GM12865 (cell line): ENCODE measurements around the gene CXorf38.

ENCODE experiments used
- DNase-seq: peaks from one replicate; pipeline ENCODE4 v3.0.0; 2010; ENCODE audit warnings: low read depth
- H3K4me3 ChIP-seq: 2 replicates; pipeline ENCODE4 v1.5.1; 2011; ENCODE audit warnings: mild to moderate bottlenecking, low read depth, low read length, control low read depth
- CTCF ChIP-seq: IDR thresholded peaks from 2 replicates; pipeline ENCODE4 v1.5.1; 2011; ENCODE audit warnings: low read length, control low read depth, low read depth, inconsistent platforms; ENCODE audit not compliant: insufficient read depth; ENCODE audit errors: missing control alignments

The CXorf38 gene

DNA sequence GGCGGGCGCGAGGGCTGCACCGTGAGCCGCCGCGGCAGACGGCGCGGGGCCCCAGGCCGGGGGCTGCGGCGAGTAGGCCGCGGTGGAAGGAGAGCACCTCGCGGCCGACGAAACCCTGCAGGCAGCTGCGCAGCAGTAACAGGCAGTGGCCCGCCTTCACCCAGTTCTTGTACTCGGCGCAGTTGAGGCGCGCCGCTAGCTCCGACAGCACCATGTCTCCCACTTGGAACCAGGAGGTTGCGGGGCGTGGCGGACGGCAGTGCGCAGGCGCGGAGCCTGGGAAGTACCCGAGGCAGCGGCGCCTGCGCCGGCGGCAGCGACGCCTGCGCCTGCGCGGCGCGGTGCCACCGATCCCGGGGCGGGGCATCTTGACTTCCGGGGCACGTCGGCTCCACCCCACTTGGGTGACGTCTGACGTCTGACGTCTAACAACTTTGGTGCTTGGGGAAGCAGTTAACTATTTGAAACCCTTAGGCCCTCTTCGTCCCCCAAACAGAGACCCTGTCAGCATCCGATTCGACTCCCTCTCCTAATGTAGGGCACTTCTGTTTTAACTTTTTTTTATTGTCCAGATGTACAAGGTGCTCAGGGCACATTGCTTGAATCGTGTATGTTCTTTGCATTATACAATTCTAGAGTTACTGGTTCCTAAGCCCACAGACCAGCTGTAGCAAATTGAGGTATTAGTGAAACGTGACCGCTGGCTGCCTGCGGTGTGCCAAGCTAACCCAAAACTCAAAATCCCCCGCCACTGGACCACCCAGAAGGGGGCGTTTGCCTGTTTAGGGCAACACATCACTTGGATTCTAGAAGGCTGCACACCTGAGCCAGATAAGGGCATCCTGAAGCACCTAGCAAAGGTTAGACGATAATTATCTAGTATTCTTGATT lies at the start of gene CXorf38:
CXorf38 (minus strand) TSS at position 255 of the 891 bp plus-strand sequence; CDS start at position 214, 41 bp downstream.
- no peak for TF ChIP-seq CTCF
- H3K4me3 ChIP-seq: peak within 1 kb of the TSS; percentile 55
- peak; percentile 92 for DNase-seq

DNA sequence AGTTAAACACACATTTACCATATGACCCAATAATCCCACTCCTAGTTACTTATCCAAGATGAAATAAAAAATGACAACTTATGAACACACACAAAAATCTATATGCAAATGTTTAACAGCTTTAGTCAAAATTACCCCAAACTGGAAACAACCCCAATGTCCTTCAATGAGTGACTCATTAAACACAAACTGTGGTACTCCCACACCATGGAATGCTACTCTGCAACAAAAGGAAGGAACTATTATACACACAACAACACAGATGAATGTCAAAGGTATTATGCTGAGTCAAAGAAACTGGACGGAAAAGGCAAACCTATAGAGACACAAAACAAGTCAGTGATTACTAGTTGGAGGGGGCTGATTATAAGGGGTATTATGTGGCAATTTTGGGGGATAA lies 47.4 kb upstream of the CXorf38 start:
- H3K4me3 ChIP-seq: no peak overlapping the region
- no peak for DNase-seq
- no peak for TF ChIP-seq CTCF

- TF ChIP-seq CTCF: no peak
- H3K4me3 ChIP-seq: no peak overlapping the region
- no peak for DNase-seq
These were observed 41.6 kb upstream of the CXorf38 start for GRCh38 chrX:40688929-40689328.

- no peak for TF ChIP-seq CTCF
- DNase-seq: no peak
- H3K4me3 ChIP-seq: no peak overlapping the region
These were observed 39.8 kb upstream of the CXorf38 start for GRCh38 chrX:40687169-40687568.

DNA sequence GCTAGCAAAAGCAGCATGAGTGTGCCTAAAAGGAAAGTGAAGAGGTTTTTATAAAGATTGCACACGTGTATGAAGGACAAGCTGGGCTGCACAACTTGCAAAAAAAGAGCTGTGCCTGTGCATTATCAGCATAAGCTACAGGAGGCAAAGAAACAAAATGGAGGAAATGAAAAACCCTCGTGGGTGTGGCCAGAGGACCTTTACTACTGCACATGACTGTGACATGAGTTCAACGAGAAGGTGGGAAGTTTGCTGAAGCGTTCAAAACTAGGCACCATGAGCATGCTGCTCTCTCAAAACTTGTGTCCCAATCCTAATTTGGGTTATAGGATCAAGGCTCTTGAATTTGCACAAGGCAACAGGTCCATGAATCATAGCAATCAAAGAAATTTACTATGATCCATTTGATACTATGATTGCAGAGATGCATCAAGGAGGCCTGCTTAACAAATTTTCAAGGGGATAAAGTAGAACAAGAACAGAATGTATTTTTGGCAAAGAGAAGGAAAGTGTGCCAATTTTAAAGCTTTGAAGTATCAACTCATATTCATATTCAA lies 38.1 kb upstream of the CXorf38 start:
- TF ChIP-seq CTCF: no peak
- DNase-seq: peak; percentile 1
- no peak overlapping the region for H3K4me3 ChIP-seq

GRCh38 chrX:40684092-40684491 lies 36.7 kb upstream of the CXorf38 start:
- DNase-seq: no peak
- no peak for TF ChIP-seq CTCF
- no peak overlapping the region for H3K4me3 ChIP-seq
